Measurements from ENCODE around the gene NKAPD1. TPM values are rescaled to one million over a fixed set of nuclear protein-coding genes. Genes with fewer than 3 reads are reported as not detected.
A peak's percentile ranks its signal among the peaks of the same experiment; 100 is the strongest.

The NKAPD1 gene
- total and polyA plus RNA-seq, 2 of the 13 experiments (the other 11 are each of a cell fraction or from before 2014, with no cell fraction given), result 11.2 to 22.5 TPM

DNA sequence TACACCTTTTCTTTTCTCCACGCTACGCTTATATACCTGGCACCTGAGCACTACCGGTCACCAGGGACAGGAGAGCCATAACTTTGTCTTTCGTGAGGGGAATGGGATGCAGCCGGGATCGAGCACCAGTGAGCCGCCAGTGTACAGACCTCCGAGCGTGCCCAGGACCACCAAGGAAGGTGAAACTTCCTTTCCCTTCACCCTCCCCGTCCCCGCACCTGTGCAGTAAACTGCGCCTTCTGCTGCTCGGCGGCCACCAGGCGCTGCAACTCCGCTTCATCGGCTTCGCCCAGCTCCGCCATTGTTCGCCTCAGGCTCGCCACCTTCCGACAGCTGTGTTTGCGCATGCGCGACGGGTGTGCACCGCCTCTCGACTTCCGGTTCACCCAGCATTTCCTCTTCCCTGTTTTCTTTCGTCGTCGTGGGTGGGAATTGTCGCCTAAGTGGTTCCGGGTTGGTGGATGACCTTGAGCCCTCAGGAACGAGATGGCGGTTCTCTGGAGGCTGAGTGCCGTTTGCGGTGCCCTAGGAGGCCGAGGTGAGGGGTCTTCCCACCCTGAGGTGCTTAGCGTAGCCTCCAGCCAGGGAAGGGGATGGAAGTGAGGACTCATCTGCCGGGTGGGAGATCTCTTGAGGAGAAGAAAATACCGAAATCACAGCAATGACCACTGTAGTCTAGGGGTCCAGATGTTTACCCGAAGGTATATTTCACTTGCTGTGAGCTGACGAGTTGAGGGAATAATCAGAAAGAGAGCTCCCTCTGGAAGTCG, 12.5 kb downstream of the NKAPD1 start, which contains the start of the genes SDHD and TIMM8B (continued):
- TF ChIP-seq ZNF609 (CRISPR knock-in tag; IDR thresholded peaks at IDR 0.05; ENCODE audit: borderline replicate concordance), result 0 out of 2 replicates have a peak, but pooled peaks have one; percentile 32
- TF ChIP-seq ZSCAN21 (CRISPR knock-in tag; IDR thresholded peaks at IDR 0.05; ENCODE audit: borderline replicate concordance), result peak; percentile 78
- TF ChIP-seq TCF7L2 (IDR thresholded peaks at IDR 0.05; ENCODE audit: low read depth, low read length), result no peak
- TF ChIP-seq ZBTB33 (CRISPR knock-in tag; IDR thresholded peaks at IDR 0.05), result no peak
- TF ChIP-seq ZNF20 (CRISPR knock-in tag; IDR thresholded peaks at IDR 0.05), result no peak
- TF ChIP-seq ZNF124 (CRISPR knock-in tag; IDR thresholded peaks at IDR 0.05), result peak; percentile 84
- TF ChIP-seq ZNF362 (CRISPR knock-in tag; IDR thresholded peaks at IDR 0.05; ENCODE audit: borderline replicate concordance), result 0 out of 2 replicates have a peak, but pooled peaks have one; percentile 19
- no peak for TF ChIP-seq ZNF549 (CRISPR knock-in tag; IDR thresholded peaks at IDR 0.05)
- TF ChIP-seq RNF2 (conservative IDR thresholded peaks at IDR 0.05; ENCODE audit: low read depth), result peak; percentile 98
- TF ChIP-seq, protein P1, sequence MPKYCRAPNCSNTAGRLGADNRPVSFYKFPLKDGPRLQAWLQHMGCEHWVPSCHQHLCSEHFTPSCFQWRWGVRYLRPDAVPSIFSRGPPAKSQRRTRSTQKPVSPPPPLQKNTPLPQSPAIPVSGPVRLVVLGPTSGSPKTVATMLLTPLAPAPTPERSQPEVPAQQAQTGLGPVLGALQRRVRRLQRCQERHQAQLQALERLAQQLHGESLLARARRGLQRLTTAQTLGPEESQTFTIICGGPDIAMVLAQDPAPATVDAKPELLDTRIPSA (CRISPR knock-in tag; IDR thresholded peaks at IDR 0.05; ENCODE audit: borderline replicate concordance), result no peak
- no peak for TF ChIP-seq RCOR2 (CRISPR knock-in tag; IDR thresholded peaks at IDR 0.05)
- TF ChIP-seq RAD21 (CRISPR knock-in tag; IDR thresholded peaks at IDR 0.05), result peak; percentile 52
- no peak for TF ChIP-seq IRX3 (CRISPR knock-in tag; IDR thresholded peaks at IDR 0.05; ENCODE audit: borderline replicate concordance, low read depth)
- no peak for TF ChIP-seq ZMYM2 (CRISPR knock-in tag; IDR thresholded peaks at IDR 0.05)
- peak; percentile 72 for TF ChIP-seq NR2F6 (IDR thresholded peaks at IDR 0.05)
- peak; percentile 86 for TF ChIP-seq NR2F6 (CRISPR knock-in tag; IDR thresholded peaks at IDR 0.05)
- peak; percentile 93; the same call in 1 of the 2 replicates for TF ChIP-seq ELF4 (CRISPR knock-in tag; IDR thresholded peaks at IDR 0.05; ENCODE audit: borderline replicate concordance)
- TF ChIP-seq SAP130 (CRISPR knock-in tag; IDR thresholded peaks at IDR 0.05; ENCODE audit: low read depth), result peak; percentile 97
- TF ChIP-seq, protein P2, sequence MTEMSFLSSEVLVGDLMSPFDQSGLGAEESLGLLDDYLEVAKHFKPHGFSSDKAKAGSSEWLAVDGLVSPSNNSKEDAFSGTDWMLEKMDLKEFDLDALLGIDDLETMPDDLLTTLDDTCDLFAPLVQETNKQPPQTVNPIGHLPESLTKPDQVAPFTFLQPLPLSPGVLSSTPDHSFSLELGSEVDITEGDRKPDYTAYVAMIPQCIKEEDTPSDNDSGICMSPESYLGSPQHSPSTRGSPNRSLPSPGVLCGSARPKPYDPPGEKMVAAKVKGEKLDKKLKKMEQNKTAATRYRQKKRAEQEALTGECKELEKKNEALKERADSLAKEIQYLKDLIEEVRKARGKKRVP (CRISPR knock-in tag; IDR thresholded peaks at IDR 0.05), result peak in 1 of 2 experiments; percentile 73; a peak in 2 of 4 replicates
- no peak for TF ChIP-seq LCORL (IDR thresholded peaks at IDR 0.05)
- TF ChIP-seq LCORL (CRISPR knock-in tag; IDR thresholded peaks at IDR 0.05), result 0 out of 2 replicates have a peak, but pooled peaks have one; percentile 44
